ENCODE results near the gene VPS37C.
"Not testable (repeated sequence)": the region's sequence is repeated elsewhere in the genome, so short reads cannot be mapped to it uniquely, and the experiment has no call there.

GRCh38 chr11:61203873-61204272 lies 42.6 kb upstream of the VPS37C start:
- not testable (repeated sequence) for TF ChIP-seq CTCF (conservative IDR thresholded peaks at IDR 0.05); EZH2 (IDR thresholded peaks at IDR 0.05; ENCODE audit: low read depth)

All from PC-9 (cell line).